Liver (tissue), 9 donors: ENCODE measurements around the gene PTCD2. TPM values are rescaled to one million over a fixed set of nuclear protein-coding genes. Genes with fewer than 3 reads are reported as not detected.

Experiments used
- DNase-seq: peaks from one replicate; pipeline ENCODE4 v3.0.0-alpha.2; 2017; ENCODE audit warnings: low spot score
- H3K27ac ChIP-seq, 2 donors: one replicate each; pipeline ENCODE4 v1.7.0; 2013; ENCODE audit warnings: inconsistent platforms in 2 of 2, low read length in 2 of 2, control low read depth in 1 of 2, low read depth in 1 of 2, mild to moderate bottlenecking in 1 of 2
- H3K27me3 ChIP-seq, 4 donors: one replicate each; pipeline versions ENCODE4 v1.6.1 to v1.7.0; 2013; ENCODE audit warnings: low read length in 3 of 4, inconsistent platforms in 1 of 4, mild to moderate bottlenecking in 1 of 4, moderate library complexity in 1 of 4; ENCODE audit not compliant: control insufficient read depth in 4 of 4, insufficient read depth in 4 of 4
- H3K36me3 ChIP-seq, 4 donors: one replicate each; pipeline versions ENCODE4 v1.6.1 to v1.7.0; 2013; ENCODE audit warnings: low read length in 3 of 4, mild to moderate bottlenecking in 3 of 4, low read depth in 1 of 4, moderate library complexity in 1 of 4; ENCODE audit not compliant: control insufficient read depth in 4 of 4, insufficient read depth in 3 of 4
- H3K4me1 ChIP-seq, 4 donors: one replicate each; pipeline versions ENCODE4 v1.6.1 to v1.7.0; 2013; ENCODE audit warnings: low read length in 3 of 4, mild to moderate bottlenecking in 3 of 4, moderate library complexity in 1 of 4; ENCODE audit not compliant: control insufficient read depth in 4 of 4, insufficient read depth in 4 of 4
- H3K4me3 ChIP-seq, 3 donors: one replicate each; pipeline versions ENCODE4 v1.6.1 to v1.7.0; 2013; ENCODE audit warnings: low read length in 3 of 3, control low read depth in 1 of 3, low read depth in 1 of 3, mild to moderate bottlenecking in 1 of 3
- H3K9ac ChIP-seq, 2 donors: one replicate each; pipeline ENCODE4 v1.7.0; 2013; ENCODE audit warnings: low read length in 2 of 2, mild to moderate bottlenecking in 2 of 2, moderate library complexity in 2 of 2, control low read depth in 1 of 2, low read depth in 1 of 2
- H3K9me3 ChIP-seq, 4 donors: one replicate each; pipeline versions ENCODE4 v1.6.1 to v1.7.0; 2013; ENCODE audit warnings: low read length in 3 of 4; ENCODE audit not compliant: control insufficient read depth in 4 of 4
- ATF3 ChIP-seq: IDR thresholded peaks from 2 replicates; pipeline ENCODE4 v1.6.1; 2016; ENCODE audit warnings: antibody characterized with exemption
- CTCF ChIP-seq: fragments of 150-350 bp; IDR thresholded peaks from 2 replicates; pipeline ENCODE4 v1.5.1; 2017; ENCODE audit warnings: improper control_type of control experiment, low read depth, low read length; ENCODE audit not compliant: missing input control
- EGR1 ChIP-seq, 2 donors: IDR thresholded peaks; 2 replicates each; pipeline ENCODE4 v1.6.1; 2016 to 2018; ENCODE audit warnings: antibody characterized with exemption in 2 of 2, low read depth in 2 of 2
- FOXA1 ChIP-seq: IDR thresholded peaks from 2 replicates; pipeline ENCODE4 v1.6.1; 2016; ENCODE audit warnings: antibody characterized with exemption
- FOXA2 ChIP-seq: IDR thresholded peaks from 2 replicates; pipeline ENCODE4 v1.6.1; 2016; ENCODE audit warnings: antibody characterized with exemption
- GABPA ChIP-seq, 2 donors: IDR thresholded peaks in 1 of 2; conservative IDR thresholded peaks in 1 of 2; 2 replicates each; pipeline ENCODE4 v1.6.1; 2016; ENCODE audit warnings: antibody characterized with exemption in 2 of 2, mild to moderate bottlenecking in 1 of 2, moderate library complexity in 1 of 2
- HNF4A ChIP-seq, 2 donors: conservative IDR thresholded peaks; 2 replicates each; pipeline ENCODE4 v1.6.1; 2016; ENCODE audit warnings: antibody characterized with exemption in 2 of 2, mild to moderate bottlenecking in 2 of 2
- HNF4G ChIP-seq: IDR thresholded peaks from 2 replicates; pipeline ENCODE4 v1.6.1; 2016; ENCODE audit warnings: antibody characterized with exemption
- JUND ChIP-seq, 2 donors: IDR thresholded peaks; 2 replicates each; pipeline ENCODE4 v1.6.1; 2016; ENCODE audit warnings: antibody characterized with exemption in 2 of 2
- MAX ChIP-seq: IDR thresholded peaks from 2 replicates; pipeline ENCODE4 v1.6.1; 2016; ENCODE audit warnings: antibody characterized with exemption
- NR2F2 ChIP-seq: IDR thresholded peaks from 2 replicates; pipeline ENCODE4 v1.6.1; 2016; ENCODE audit warnings: antibody characterized with exemption
- RAD21 ChIP-seq, 2 donors: IDR thresholded peaks; 2 replicates each; pipeline ENCODE4 v1.6.1; 2016; ENCODE audit warnings: antibody characterized with exemption in 2 of 2, mild to moderate bottlenecking in 2 of 2
- REST ChIP-seq: IDR thresholded peaks from 2 replicates; pipeline ENCODE4 v1.6.1; 2016; ENCODE audit warnings: antibody characterized with exemption, mild to moderate bottlenecking
- RXRA ChIP-seq, 2 donors: IDR thresholded peaks; 2 replicates each; pipeline ENCODE4 v1.6.1; 2017 to 2018; ENCODE audit warnings: antibody characterized with exemption in 2 of 2, mild to moderate bottlenecking in 1 of 2
- SP1 ChIP-seq: IDR thresholded peaks from 2 replicates; pipeline ENCODE4 v1.6.1; 2018; ENCODE audit warnings: antibody characterized with exemption, mild to moderate bottlenecking
- TAF1 ChIP-seq: conservative IDR thresholded peaks from 2 replicates; pipeline ENCODE4 v1.6.1; 2016; ENCODE audit warnings: antibody characterized with exemption, mild to moderate bottlenecking
- YY1 ChIP-seq: IDR thresholded peaks from 2 replicates; pipeline ENCODE4 v1.6.1; 2016; ENCODE audit warnings: antibody characterized with exemption, mild to moderate bottlenecking
- ZBTB33 ChIP-seq: IDR thresholded peaks from 2 replicates; pipeline ENCODE4 v1.6.1; 2016; ENCODE audit warnings: antibody characterized with exemption
- WGBS: extraction: QIAGEN DNeasy Blood & Tissue Kit; methylation state at CpG from one replicate; pipeline ENCODE4 v1.1.7; 2013; 5-methylcytosine and 5-hydroxymethylcytosine counted together
- polyA plus RNA-seq, 2 donors: library from polyadenylated mRNA; stranded (reverse) in 1 of 2; unstranded in 1 of 2; fragments of 200-250 nt in 1 of 2; fragments of >200 nt in 1 of 2; fragmentation: Nextera tagmentation in 1 of 2; extraction: Ambion mirVana in 1 of 2; gene quantifications; one replicate each; pipeline versions ENCODE4 v1.2.1 to v1.2.3, GENCODE V29; 2013 to 2015
- total RNA-seq, 2 donors: library from RNA; depleted of rRNA; stranded (reverse); fragments of >200 nt; gene quantifications; one replicate each; pipeline ENCODE4 v1.2.3, GENCODE V29; 2014
- donor health status: healthy.
- donor health status: healthy.
- donor health status: healthy.
- donor health status: healthy.
- donor health status: healthy.

PTCD2 gene
- total RNA-seq (1 to 10 TPM; 5.5 to 5.9 TPM), polyA plus RNA-seq (1 to 10 TPM; 4.4 to 4.9 TPM)

GRCh38 chr5:72319976-72320752 lies at the start of gene PTCD2, which contains the start of gene MRPS27:
Gene PTCD2 (plus strand): TSS chr5:72320373. CDS start chr5:72320383, 10 bp downstream.
Gene MRPS27 (minus strand): TSS chr5:72320240. CDS start chr5:72320221, 19 bp downstream.
- DNase-seq, result peak; percentile 93
- TF ChIP-seq MAX (peak; percentile 85), HNF4A (conservative IDR thresholded peaks at IDR 0.05) (peak; percentile 19 to 29), EGR1 (IDR thresholded peaks at IDR 0.05; ENCODE audit: low read depth in 2 of 2) (peak in 1 of 2 donors; percentile 41), RXRA (IDR thresholded peaks at IDR 0.05) (peak; percentile 59 to 63), SP1 (peak; percentile 92), NR2F2 (peak; percentile 91), GABPA (IDR thresholded peaks at IDR 0.05 in 1 of 2, conservative IDR thresholded peaks at IDR 0.05 in 1 of 2) (peak in 1 of 2 donors; percentile 82), RAD21 (IDR thresholded peaks at IDR 0.05) (peak; percentile 34 to 35), JUND (IDR thresholded peaks at IDR 0.05) (no peak), YY1 (peak; percentile 100), HNF4G (no peak), REST (peak; percentile 64), ATF3 (peak; percentile 28), TAF1 (peak; percentile 72), FOXA2 (peak; percentile 30), ZBTB33 (no peak), CTCF (no peak), FOXA1 (no peak)
- under 1% methylated on average over 40 of the region's 40 CpGs for WGBS
- Histone ChIP-seq H3K4me3 (peak within 1 kb of the TSS; percentile 75 to 99 (median 97)), H3K4me1 (peaks cover 0 to 16% (median 5%) of the 10 kb centered on the region in 4 donors), H3K27ac (peak within 1 kb of the TSS; percentile 68 to 73), H3K9ac (peak within 1 kb of the TSS; percentile 75 to 77), H3K9me3 (no peaks in the 10 kb centered on the region), H3K27me3 (no peaks in the 10 kb centered on the region), H3K36me3 (peaks cover 0 to 8% (median 0%) of the 10 kb centered on the region in 4 donors)
